ENCODE results near the gene MEGF11.

MEGF11 gene

DNA sequence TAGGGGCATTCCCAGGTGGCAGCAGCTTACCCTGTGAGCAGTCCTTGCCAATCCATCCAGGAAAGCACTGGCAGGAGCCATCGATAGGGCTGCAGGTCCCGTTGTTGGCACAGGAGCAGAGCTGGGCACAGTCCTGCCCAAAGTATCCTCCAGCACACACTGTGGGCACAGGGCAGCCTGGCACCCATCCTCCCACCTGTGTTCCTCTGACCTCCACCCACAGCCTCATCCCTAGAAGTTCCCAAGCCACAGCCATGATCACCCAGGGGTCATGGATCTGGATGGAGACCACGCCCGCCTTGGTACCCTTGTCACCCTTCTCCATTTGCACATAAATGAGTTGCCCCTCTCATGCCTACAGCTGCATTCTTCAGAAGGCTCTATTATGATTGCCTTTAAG is 335.6 kb downstream of the MEGF11 start:
- no peaks in the 10 kb centered on the region for H3K4me1 ChIP-seq (ENCODE audit: control insufficient read depth, insufficient read depth, low read length, poor library complexity, severe bottlenecking)
- no peak overlapping the region for H3K4me3 ChIP-seq (ENCODE audit: extremely low read depth, insufficient read depth, low read length, poor library complexity, severe bottlenecking)
- 100% methylated on average over 3 to 4 of the region's 4 CpGs for WGBS, 2 experiments (ENCODE audit: insufficient coverage in 2 of 2)
- no peaks in the 10 kb centered on the region for H3K9me3 ChIP-seq (ENCODE audit: control insufficient read depth, low read length)
- H3K36me3 ChIP-seq (ENCODE audit: control insufficient read depth, insufficient read depth, low read length): peaks cover 9% of the 10 kb centered on the region
- no peak overlapping the region for H3K27ac ChIP-seq (ENCODE audit: low read depth, low read length, severe bottlenecking)

DNA sequence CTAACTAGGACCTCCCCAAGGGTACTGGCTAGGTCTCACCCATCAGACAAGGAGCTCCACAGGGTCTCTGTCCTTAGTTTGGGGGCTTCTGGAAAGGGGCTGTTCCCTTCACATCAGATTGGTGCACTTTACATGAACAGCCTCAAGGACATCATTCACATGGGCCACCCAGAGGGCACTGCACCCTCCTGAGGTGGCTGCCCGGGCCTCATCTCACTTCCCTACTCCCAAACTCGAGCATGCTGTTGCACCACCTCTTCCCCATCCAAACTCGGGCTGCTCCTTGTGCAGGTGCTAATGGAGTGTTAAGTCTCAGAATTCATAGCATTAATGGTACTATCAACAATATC is 336.2 kb downstream of the MEGF11 start:
- H3K4me3 ChIP-seq (ENCODE audit: extremely low read depth, insufficient read depth, low read length, poor library complexity, severe bottlenecking): no peak overlapping the region
- H3K27ac ChIP-seq (ENCODE audit: low read depth, low read length, severe bottlenecking): no peak overlapping the region
- peaks cover 9% of the 10 kb centered on the region for H3K36me3 ChIP-seq (ENCODE audit: control insufficient read depth, insufficient read depth, low read length)
- H3K9me3 ChIP-seq (ENCODE audit: control insufficient read depth, low read length): no peaks in the 10 kb centered on the region
- WGBS, 2 experiments (ENCODE audit: insufficient coverage in 2 of 2): 100% methylated on average over 1 to 2 of the region's 3 CpGs
- no peaks in the 10 kb centered on the region for H3K4me1 ChIP-seq (ENCODE audit: control insufficient read depth, insufficient read depth, low read length, poor library complexity, severe bottlenecking)

DNA sequence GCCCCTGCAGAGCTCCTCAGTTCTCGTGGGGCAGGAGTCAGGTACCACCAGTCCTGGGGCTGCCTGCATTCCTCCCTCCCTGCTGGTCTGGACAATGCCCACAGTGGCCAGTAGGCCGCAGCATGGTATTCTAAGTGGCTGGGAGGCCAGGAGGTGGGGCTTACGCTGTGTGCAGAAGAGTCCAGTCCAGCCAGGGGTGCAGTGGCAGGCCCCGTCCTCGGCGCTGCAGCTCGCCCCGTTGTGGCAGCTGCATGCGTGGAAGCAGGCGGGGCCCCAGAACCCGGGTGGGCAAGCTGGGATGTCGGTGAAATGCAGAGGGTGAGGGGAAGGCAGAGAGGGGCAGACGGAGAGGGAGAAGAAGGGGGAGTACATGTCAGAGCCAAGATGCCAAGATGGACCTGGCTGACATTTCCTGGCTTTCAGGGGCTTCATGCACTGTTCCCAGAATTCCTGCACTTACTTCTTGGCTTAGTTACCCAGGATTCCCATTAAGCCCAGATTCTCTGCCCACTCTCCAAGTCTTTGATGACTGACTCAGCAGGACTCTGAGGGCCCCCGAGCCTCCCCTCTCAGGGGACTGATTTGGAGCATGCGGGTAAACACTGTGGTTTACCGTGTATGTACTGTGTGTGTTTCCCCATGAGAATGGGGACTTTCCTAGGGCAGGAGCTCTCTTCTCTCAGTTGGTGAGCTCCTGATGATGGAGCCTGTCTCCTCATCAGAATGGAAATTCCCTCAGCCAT is 336.7 kb downstream of the MEGF11 start:
- no peaks in the 10 kb centered on the region for H3K4me1 ChIP-seq (ENCODE audit: control insufficient read depth, insufficient read depth, low read length, poor library complexity, severe bottlenecking)
- no peak overlapping the region for H3K4me3 ChIP-seq (ENCODE audit: extremely low read depth, insufficient read depth, low read length, poor library complexity, severe bottlenecking)
- 55 to 60% methylated on average over 13 to 14 of the region's 16 CpGs for WGBS, 2 experiments (ENCODE audit: insufficient coverage in 2 of 2)
- H3K36me3 ChIP-seq (ENCODE audit: control insufficient read depth, insufficient read depth, low read length): peaks cover 11% of the 10 kb centered on the region
- H3K27ac ChIP-seq (ENCODE audit: low read depth, low read length, severe bottlenecking): no peak overlapping the region
- no peaks in the 10 kb centered on the region for H3K9me3 ChIP-seq (ENCODE audit: control insufficient read depth, low read length)

DNA sequence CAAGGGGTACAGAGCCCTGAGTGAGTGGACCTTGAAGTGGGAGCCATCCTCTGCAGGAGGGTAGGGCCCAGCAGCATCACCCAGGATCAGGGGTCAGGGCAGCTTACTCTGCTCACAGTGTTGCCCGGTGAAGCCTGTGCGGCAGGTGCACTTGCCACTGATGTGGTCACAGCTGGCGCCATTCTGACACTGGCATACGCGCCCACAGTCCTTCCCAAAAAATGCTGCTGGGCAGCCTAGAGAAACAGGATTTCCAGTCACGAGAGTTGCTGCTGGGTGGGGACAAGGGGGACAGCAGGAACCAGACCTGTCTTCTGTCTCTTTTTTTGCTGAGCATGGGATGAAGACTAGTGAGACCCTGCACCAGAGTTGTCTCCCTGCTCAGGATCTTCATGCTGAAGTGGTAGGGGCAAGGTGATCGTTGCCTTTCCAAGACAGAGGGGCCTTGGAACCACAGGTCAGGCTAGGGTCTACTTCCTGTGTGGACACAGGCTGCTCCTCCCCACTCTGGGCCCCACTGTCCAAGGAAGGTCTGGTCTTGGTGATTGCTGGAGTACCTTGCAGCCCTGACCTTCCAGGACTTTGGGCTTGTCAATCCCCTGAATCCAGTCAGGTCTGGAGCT is 337.4 kb downstream of the MEGF11 start:
- Histone ChIP-seq H3K9me3 (ENCODE audit: control insufficient read depth, low read length) (no peaks in the 10 kb centered on the region), H3K36me3 (ENCODE audit: control insufficient read depth, insufficient read depth, low read length) (peaks cover 18% of the 10 kb centered on the region), H3K4me1 (ENCODE audit: control insufficient read depth, insufficient read depth, low read length, poor library complexity, severe bottlenecking) (no peaks in the 10 kb centered on the region), H3K4me3 (ENCODE audit: extremely low read depth, insufficient read depth, low read length, poor library complexity, severe bottlenecking) (no peak overlapping the region), H3K27ac (ENCODE audit: low read depth, low read length, severe bottlenecking) (no peak overlapping the region)
- WGBS, 2 experiments (ENCODE audit: insufficient coverage in 2 of 2): 91 to 94% methylated on average over 6 to 7 of the region's 7 CpGs

DNA sequence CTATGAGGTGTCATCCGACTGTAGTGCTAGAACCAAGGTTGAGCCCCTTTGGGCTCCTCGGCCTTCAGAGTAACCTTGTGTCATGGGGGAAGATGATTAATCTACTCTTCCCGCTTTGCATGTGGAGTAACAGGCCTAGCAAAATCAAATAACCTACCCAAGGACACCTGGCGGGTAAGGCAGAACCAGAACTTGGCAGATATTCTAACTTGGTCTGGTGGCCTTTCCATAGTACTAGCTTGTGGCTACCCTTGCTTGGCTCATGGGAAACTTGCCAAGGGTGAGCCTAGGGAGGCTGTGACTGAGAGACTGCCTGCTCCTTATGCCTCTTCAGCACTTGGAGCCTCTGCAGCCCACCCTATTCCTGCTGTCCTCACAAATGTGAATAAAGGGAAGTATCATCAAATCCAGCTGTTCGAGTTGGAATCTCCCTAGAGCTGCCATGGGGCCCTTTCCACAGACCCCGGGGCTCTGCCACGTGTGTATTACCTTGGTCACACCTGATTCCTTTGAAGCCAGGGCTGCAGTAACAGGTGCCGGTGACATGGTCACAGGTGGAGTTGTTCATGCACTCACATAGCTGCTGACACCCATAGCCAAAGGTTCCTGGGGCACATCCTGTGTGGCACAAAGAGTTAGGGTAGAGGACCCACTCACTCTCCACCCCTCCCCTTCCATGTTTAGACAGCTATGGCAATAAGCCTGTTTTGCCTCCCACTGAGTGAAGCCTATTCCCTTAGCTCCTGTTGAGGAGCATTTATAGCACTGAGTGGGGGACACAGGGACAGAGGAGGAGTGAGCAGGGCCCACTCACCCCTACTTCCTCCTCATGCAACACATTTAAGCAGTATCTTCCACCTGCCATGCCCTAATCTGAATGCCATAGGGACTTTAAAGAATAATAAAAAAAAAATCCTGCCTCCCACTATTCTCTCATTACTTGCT is 338.3 kb downstream of the MEGF11 start:
- no peaks in the 10 kb centered on the region for H3K9me3 ChIP-seq (ENCODE audit: control insufficient read depth, low read length)
- no peaks in the 10 kb centered on the region for H3K4me1 ChIP-seq (ENCODE audit: control insufficient read depth, insufficient read depth, low read length, poor library complexity, severe bottlenecking)
- H3K27ac ChIP-seq (ENCODE audit: low read depth, low read length, severe bottlenecking): no peak overlapping the region
- WGBS, 2 experiments (ENCODE audit: insufficient coverage in 2 of 2): 90 to 97% methylated on average over 4 to 6 of the region's 8 CpGs
- H3K36me3 ChIP-seq (ENCODE audit: control insufficient read depth, insufficient read depth, low read length): peaks cover 26% of the 10 kb centered on the region
- H3K4me3 ChIP-seq (ENCODE audit: extremely low read depth, insufficient read depth, low read length, poor library complexity, severe bottlenecking): no peak overlapping the region

DNA sequence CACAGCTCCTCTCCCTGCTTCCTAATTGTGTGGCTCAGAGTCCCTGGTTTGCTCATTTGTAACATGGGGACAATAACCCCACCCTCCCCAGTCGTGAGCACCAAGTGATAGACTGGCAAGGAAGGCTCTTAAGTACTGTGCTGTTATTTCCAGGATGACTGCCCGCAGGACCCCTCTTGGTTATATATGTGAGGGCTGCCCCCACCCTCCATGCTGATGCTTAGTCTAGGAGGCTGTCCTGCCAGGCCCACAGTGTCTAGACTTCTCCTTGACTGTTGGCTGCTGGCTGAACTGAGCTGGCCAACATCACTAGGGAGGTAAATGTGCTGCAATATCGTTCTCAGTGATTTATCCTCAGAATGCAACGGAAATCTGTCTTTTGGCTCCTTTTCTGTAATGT is 339.2 kb downstream of the MEGF11 start:
- H3K4me1 ChIP-seq (ENCODE audit: control insufficient read depth, insufficient read depth, low read length, poor library complexity, severe bottlenecking): no peaks in the 10 kb centered on the region
- no peaks in the 10 kb centered on the region for H3K9me3 ChIP-seq (ENCODE audit: control insufficient read depth, low read length)
- 73 to 88% methylated on average over 1 to 2 of the region's 4 CpGs for WGBS, 2 experiments (ENCODE audit: insufficient coverage in 2 of 2)
- H3K27ac ChIP-seq (ENCODE audit: low read depth, low read length, severe bottlenecking): no peak overlapping the region
- no peak overlapping the region for H3K4me3 ChIP-seq (ENCODE audit: extremely low read depth, insufficient read depth, low read length, poor library complexity, severe bottlenecking)
- peaks cover 33% of the 10 kb centered on the region for H3K36me3 ChIP-seq (ENCODE audit: control insufficient read depth, insufficient read depth, low read length)

DNA sequence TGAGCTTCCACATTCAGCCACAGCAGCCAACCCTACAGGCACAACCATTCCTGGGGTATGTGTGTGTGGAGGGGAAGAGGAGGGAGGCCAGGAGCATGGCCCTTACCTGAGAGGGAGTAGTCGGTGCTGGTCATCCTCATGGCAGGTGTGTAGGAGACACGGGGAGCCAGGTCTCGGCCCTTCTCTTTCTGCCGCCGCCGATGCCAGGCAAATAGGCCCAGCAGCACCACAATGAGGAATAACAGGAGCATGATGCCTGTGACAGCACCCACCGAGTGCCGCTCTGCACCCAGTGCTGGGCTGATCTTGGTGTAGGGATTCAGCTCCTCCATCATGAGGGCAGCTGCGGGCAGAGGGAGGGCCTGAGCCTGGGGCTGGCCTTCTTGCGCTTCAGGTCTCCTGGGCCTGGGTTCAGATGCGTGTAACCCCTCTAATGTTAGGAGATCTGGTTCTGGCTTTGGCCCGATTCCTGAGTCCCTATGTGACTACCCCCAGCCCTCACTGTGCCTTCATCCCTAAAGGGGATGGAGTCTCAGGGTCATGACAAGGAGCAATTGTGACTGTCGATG is 339.8 kb downstream of the MEGF11 start:
- WGBS, 2 experiments (ENCODE audit: insufficient coverage in 2 of 2): 96 to 97% methylated on average over 3 to 11 of the region's 13 CpGs
- H3K4me3 ChIP-seq (ENCODE audit: extremely low read depth, insufficient read depth, low read length, poor library complexity, severe bottlenecking): no peak overlapping the region
- H3K9me3 ChIP-seq (ENCODE audit: control insufficient read depth, low read length): no peaks in the 10 kb centered on the region
- H3K36me3 ChIP-seq (ENCODE audit: control insufficient read depth, insufficient read depth, low read length): peaks cover 32% of the 10 kb centered on the region
- H3K27ac ChIP-seq (ENCODE audit: low read depth, low read length, severe bottlenecking): no peak overlapping the region
- no peaks in the 10 kb centered on the region for H3K4me1 ChIP-seq (ENCODE audit: control insufficient read depth, insufficient read depth, low read length, poor library complexity, severe bottlenecking)

DNA sequence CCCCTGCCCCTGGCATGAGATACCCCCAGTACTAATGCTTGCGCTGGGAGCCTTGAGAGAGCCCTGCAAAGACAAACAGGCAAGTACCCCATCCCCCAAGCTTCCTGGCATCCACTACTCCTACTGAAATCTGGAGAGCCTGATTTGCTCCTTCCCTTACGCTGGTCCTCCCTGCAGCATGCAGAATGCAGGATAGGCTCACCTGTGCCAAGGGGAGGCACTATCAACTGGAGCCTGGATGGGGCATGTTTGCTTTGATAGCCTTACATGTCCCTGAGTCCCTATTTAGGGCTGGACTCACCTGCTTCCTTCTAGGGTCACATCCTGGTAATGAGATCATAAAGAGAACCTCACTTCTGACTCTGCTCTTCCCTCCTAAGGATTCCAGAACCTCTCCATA is 341.3 kb downstream of the MEGF11 start:
- WGBS, 2 experiments (ENCODE audit: insufficient coverage in 2 of 2): 87 to 92% methylated on average over 2 of the region's 2 CpGs
- Histone ChIP-seq H3K4me1 (ENCODE audit: control insufficient read depth, insufficient read depth, low read length, poor library complexity, severe bottlenecking) (no peaks in the 10 kb centered on the region), H3K4me3 (ENCODE audit: extremely low read depth, insufficient read depth, low read length, poor library complexity, severe bottlenecking) (no peak overlapping the region), H3K27ac (ENCODE audit: low read depth, low read length, severe bottlenecking) (no peak overlapping the region), H3K36me3 (ENCODE audit: control insufficient read depth, insufficient read depth, low read length) (peaks cover 41% of the 10 kb centered on the region), H3K9me3 (ENCODE audit: control insufficient read depth, low read length) (no peaks in the 10 kb centered on the region)

DNA sequence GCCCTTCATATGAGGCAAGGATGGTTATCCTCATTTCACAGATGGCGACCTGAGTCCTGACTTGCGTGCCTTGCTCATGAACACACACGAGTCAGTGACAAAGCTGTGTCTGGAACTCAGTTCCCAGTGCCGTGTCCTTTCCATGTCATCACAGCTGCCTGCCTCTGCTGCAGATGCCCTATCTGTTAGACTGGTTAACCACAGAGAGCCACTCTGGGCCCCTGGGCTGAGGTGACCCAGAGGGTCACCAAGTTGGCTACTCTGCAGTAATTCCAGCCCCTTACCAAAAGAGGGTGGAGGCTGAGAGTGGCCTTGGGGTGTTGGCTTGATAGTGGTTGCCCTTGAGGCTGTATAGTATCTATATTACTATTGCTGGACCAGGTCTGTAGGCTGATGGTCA is 343.2 kb downstream of the MEGF11 start:
- H3K36me3 ChIP-seq (ENCODE audit: control insufficient read depth, insufficient read depth, low read length): peaks cover 60% of the 10 kb centered on the region
- no peaks in the 10 kb centered on the region for H3K4me1 ChIP-seq (ENCODE audit: control insufficient read depth, insufficient read depth, low read length, poor library complexity, severe bottlenecking)
- H3K4me3 ChIP-seq (ENCODE audit: extremely low read depth, insufficient read depth, low read length, poor library complexity, severe bottlenecking): no peak overlapping the region
- H3K27ac ChIP-seq (ENCODE audit: low read depth, low read length, severe bottlenecking): no peak overlapping the region
- WGBS, 2 experiments (ENCODE audit: insufficient coverage in 2 of 2): 95 to 98% methylated on average over 4 of the region's 4 CpGs
- no peaks in the 10 kb centered on the region for H3K9me3 ChIP-seq (ENCODE audit: control insufficient read depth, low read length)

DNA sequence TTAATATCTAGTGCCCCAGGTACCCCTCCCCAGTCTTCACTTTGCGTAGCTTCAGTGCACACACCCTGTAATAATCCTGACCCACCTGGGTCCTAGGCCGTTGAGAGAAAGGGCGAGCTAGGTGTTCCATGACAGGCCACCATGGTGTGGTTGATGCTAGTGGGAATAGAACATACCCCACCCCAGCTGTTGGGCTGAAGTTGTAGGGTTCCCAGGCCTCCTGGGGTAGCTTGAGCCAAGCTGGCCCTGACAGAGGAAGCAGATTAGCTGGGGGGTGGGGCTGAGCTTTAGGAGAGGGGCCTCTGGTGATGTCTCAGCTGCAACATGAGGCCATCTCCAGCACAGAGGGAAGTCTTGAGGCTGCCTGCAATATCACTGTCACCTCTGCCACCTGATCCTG is 343.7 kb downstream of the MEGF11 start:
- H3K36me3 ChIP-seq (ENCODE audit: control insufficient read depth, insufficient read depth, low read length): peaks cover 64% of the 10 kb centered on the region
- H3K4me3 ChIP-seq (ENCODE audit: extremely low read depth, insufficient read depth, low read length, poor library complexity, severe bottlenecking): no peak overlapping the region
- WGBS, 2 experiments (ENCODE audit: insufficient coverage in 2 of 2): no CpG with 5 or more reads among the region's 3 CpGs
- H3K4me1 ChIP-seq (ENCODE audit: control insufficient read depth, insufficient read depth, low read length, poor library complexity, severe bottlenecking): no peaks in the 10 kb centered on the region
- no peak overlapping the region for H3K27ac ChIP-seq (ENCODE audit: low read depth, low read length, severe bottlenecking)
- H3K9me3 ChIP-seq (ENCODE audit: control insufficient read depth, low read length): no peaks in the 10 kb centered on the region

Measured in mesodermal cell (in vitro differentiated cells).